HepG2 (cell line): ENCODE data around the gene ZNF562. TPM values are rescaled to one million over a fixed set of nuclear protein-coding genes. Genes with fewer than 3 reads are reported as not detected.

Experiments
- CREB1 ChIP-seq, 2 experiments: fragments of 450-650 bp in 1 of 2; IDR thresholded peaks; 2 replicates each; pipeline ENCODE4 v1.6.1; 2016 to 2017; ENCODE audit warnings: control low read depth in 1 of 2, mild to moderate bottlenecking in 1 of 2, missing compliant biosample characterization in 1 of 2, missing genetic modification characterization in 1 of 2
- ISL2 ChIP-seq: sonication (generic); formaldehyde crosslinking; IDR thresholded peaks from 2 replicates; pipeline ENCODE4 v1.5.0; 2020; ENCODE audit warnings: missing genetic modification reagents
- KLF13 ChIP-seq: sonication (generic); formaldehyde crosslinking; IDR thresholded peaks from 2 replicates; pipeline ENCODE4 v1.4.0; 2020; ENCODE audit warnings: mild to moderate bottlenecking, missing genetic modification reagents
- NBN ChIP-seq: fragments of 450-650 bp; conservative IDR thresholded peaks from 2 replicates; pipeline ENCODE4 v1.6.1; 2017
- POLR2G ChIP-seq: fragments of 200-400 bp; formaldehyde crosslinking; IDR thresholded peaks from 2 replicates; pipeline ENCODE4 v1.6.1; 2018; ENCODE audit warnings: mild to moderate bottlenecking, low read depth, low read length, moderate library complexity
- PREB ChIP-seq: sonication (generic); formaldehyde crosslinking; IDR thresholded peaks from 2 replicates; pipeline ENCODE4 v1.4.0; 2020; ENCODE audit warnings: missing genetic modification reagents
- RARG ChIP-seq: sonication (generic); formaldehyde crosslinking; IDR thresholded peaks from 2 replicates; pipeline ENCODE4 v1.4.0; 2020; ENCODE audit warnings: low read depth, mild to moderate bottlenecking, missing genetic modification reagents
- SRF ChIP-seq: IDR thresholded peaks from 2 replicates; pipeline ENCODE4 v1.6.1; 2011; ENCODE audit warnings: mild to moderate bottlenecking, low read depth, low read length, moderate library complexity
- ZNF207 ChIP-seq: fragments of 450-650 bp; IDR thresholded peaks from 2 replicates; pipeline ENCODE4 v1.6.1; 2016; ENCODE audit warnings: antibody characterized with exemption, borderline replicate concordance
- ZNF234 ChIP-seq: sonication (generic); formaldehyde crosslinking; conservative IDR thresholded peaks from 2 replicates; pipeline ENCODE4 v1.5.1; 2020; ENCODE audit warnings: mild to moderate bottlenecking, missing genetic modification reagents
- ZNF441 ChIP-seq: sonication (generic); formaldehyde crosslinking; IDR thresholded peaks from 2 replicates; pipeline ENCODE4 v1.7.0; 2021; ENCODE audit warnings: missing genetic modification reagents, borderline replicate concordance
- ZNF556 ChIP-seq: sonication (generic); formaldehyde crosslinking; IDR thresholded peaks from 2 replicates; pipeline ENCODE4 v1.4.0; 2020; ENCODE audit warnings: mild to moderate bottlenecking, missing genetic modification reagents, borderline replicate concordance
- ZNF724P ChIP-seq: sonication (generic); formaldehyde crosslinking; IDR thresholded peaks from 2 replicates; pipeline ENCODE4 v1.8.0; 2022; ENCODE audit warnings: missing genetic modification reagents, borderline replicate concordance
- ZNF780A ChIP-seq: sonication (generic); formaldehyde crosslinking; IDR thresholded peaks from 2 replicates; pipeline ENCODE4 v1.8.0; 2022; ENCODE audit warnings: mild to moderate bottlenecking, missing genetic modification reagents, moderate library complexity
- ZNF781 ChIP-seq: sonication (generic); formaldehyde crosslinking; IDR thresholded peaks from 2 replicates; pipeline ENCODE4 v1.5.1; 2020; ENCODE audit warnings: borderline replicate concordance, mild to moderate bottlenecking, missing genetic modification reagents; ENCODE audit errors: not compliant biosample characterization
- ZNF883 ChIP-seq: sonication (generic); formaldehyde crosslinking; IDR thresholded peaks from 2 replicates; pipeline ENCODE4 v1.5.1; 2020; ENCODE audit warnings: mild to moderate bottlenecking, missing genetic modification reagents; ENCODE audit errors: not compliant biosample characterization
- ZSCAN12 ChIP-seq: sonication (generic); formaldehyde crosslinking; IDR thresholded peaks from 2 replicates; pipeline ENCODE4 v1.9.0; 2021; ENCODE audit warnings: mild to moderate bottlenecking, missing genetic modification reagents
- polyA plus RNA-seq, 8 experiments: library from polyadenylated mRNA; depleted of rRNA in 3 of 8; stranded (reverse) in 7 of 8; unstranded in 1 of 8; fragments of >200 nt; fragmentation: Illumina TruSeq in 4 of 8; extraction: Trizol in 4 of 8; gene quantifications; 2 replicates each; pipeline versions ENCODE4 v1.2.1 to v1.2.3, GENCODE V29; 2011 to 2016; ENCODE audit warnings: low read depth in 4 of 8, missing spikeins in 1 of 8, mixed read lengths in 1 of 8; ENCODE audit not compliant: insufficient read depth in 1 of 8
- total RNA-seq, 5 experiments: library from RNA; depleted of rRNA; stranded (reverse); fragments of >200 nt; fragmentation: Illumina TruSeq; extraction: Trizol; gene quantifications; 2 replicates each; pipeline ENCODE4 v1.2.3, GENCODE V29; 2016; ENCODE audit warnings: low read depth in 1 of 5
- TF ChIP-seq, protein P1 (sequence below): IDR thresholded peaks from 2 replicates; pipeline ENCODE4 v1.6.1; 2016; ENCODE audit warnings: low read depth, missing genetic modification reagents, missing compliant biosample characterization
- TF ChIP-seq, protein P2 (sequence below): sonication (generic); formaldehyde crosslinking; IDR thresholded peaks from 2 replicates; pipeline ENCODE4 v1.5.1; 2020; ENCODE audit warnings: mild to moderate bottlenecking, missing genetic modification reagents

The ZNF562 gene
- total and polyA plus RNA-seq, 2 of the 13 experiments (the other 11 are each of a cell fraction or from before 2014, with no cell fraction given): 13.1 to 32.7 TPM

GRCh38 chr19:9621156-9622037, 53.5 kb downstream of the ZNF562 start, which contains the start of gene ZNF561 (continued):
- TF ChIP-seq POLR2G: peak; percentile 85
- TF ChIP-seq ZNF883 (CRISPR knock-in tag): peak; percentile 54
- TF ChIP-seq, protein P1, sequence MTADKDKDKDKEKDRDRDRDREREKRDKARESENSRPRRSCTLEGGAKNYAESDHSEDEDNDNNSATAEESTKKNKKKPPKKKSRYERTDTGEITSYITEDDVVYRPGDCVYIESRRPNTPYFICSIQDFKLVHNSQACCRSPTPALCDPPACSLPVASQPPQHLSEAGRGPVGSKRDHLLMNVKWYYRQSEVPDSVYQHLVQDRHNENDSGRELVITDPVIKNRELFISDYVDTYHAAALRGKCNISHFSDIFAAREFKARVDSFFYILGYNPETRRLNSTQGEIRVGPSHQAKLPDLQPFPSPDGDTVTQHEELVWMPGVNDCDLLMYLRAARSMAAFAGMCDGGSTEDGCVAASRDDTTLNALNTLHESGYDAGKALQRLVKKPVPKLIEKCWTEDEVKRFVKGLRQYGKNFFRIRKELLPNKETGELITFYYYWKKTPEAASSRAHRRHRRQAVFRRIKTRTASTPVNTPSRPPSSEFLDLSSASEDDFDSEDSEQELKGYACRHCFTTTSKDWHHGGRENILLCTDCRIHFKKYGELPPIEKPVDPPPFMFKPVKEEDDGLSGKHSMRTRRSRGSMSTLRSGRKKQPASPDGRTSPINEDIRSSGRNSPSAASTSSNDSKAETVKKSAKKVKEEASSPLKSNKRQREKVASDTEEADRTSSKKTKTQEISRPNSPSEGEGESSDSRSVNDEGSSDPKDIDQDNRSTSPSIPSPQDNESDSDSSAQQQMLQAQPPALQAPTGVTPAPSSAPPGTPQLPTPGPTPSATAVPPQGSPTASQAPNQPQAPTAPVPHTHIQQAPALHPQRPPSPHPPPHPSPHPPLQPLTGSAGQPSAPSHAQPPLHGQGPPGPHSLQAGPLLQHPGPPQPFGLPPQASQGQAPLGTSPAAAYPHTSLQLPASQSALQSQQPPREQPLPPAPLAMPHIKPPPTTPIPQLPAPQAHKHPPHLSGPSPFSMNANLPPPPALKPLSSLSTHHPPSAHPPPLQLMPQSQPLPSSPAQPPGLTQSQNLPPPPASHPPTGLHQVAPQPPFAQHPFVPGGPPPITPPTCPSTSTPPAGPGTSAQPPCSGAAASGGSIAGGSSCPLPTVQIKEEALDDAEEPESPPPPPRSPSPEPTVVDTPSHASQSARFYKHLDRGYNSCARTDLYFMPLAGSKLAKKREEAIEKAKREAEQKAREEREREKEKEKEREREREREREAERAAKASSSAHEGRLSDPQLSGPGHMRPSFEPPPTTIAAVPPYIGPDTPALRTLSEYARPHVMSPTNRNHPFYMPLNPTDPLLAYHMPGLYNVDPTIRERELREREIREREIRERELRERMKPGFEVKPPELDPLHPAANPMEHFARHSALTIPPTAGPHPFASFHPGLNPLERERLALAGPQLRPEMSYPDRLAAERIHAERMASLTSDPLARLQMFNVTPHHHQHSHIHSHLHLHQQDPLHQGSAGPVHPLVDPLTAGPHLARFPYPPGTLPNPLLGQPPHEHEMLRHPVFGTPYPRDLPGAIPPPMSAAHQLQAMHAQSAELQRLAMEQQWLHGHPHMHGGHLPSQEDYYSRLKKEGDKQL (CRISPR knock-in tag): no peak
- no peak for TF ChIP-seq KLF13 (CRISPR knock-in tag)
- no peak; the same call in 1 of the 2 replicates for TF ChIP-seq ZSCAN12 (CRISPR knock-in tag)
- peak; percentile 59 for TF ChIP-seq ZNF781 (CRISPR knock-in tag)
- TF ChIP-seq ZNF234: no peak
- no peak; the same call in 1 of the 2 replicates for TF ChIP-seq ZNF441 (CRISPR knock-in tag)
- TF ChIP-seq SRF: peak; percentile 91
- TF ChIP-seq ZNF556 (CRISPR knock-in tag): no peak; the same call in 1 of the 2 replicates
- TF ChIP-seq CREB1 (IDR thresholded peaks at IDR 0.05): peak; percentile 98
- peak; percentile 98 for TF ChIP-seq CREB1 (CRISPR knock-in tag; IDR thresholded peaks at IDR 0.05)
- TF ChIP-seq RARG (CRISPR knock-in tag): no peak
- no peak; the same call in 1 of the 2 replicates for TF ChIP-seq ISL2 (CRISPR knock-in tag)
- no peak for TF ChIP-seq ZNF780A (CRISPR knock-in tag)
- TF ChIP-seq ZNF207: no peak
- no peak for TF ChIP-seq NBN
- no peak for TF ChIP-seq PREB
- TF ChIP-seq ZNF724P (CRISPR knock-in tag): 0 out of 2 replicates have a peak, but pooled peaks have one; percentile 24
- TF ChIP-seq, protein P2, sequence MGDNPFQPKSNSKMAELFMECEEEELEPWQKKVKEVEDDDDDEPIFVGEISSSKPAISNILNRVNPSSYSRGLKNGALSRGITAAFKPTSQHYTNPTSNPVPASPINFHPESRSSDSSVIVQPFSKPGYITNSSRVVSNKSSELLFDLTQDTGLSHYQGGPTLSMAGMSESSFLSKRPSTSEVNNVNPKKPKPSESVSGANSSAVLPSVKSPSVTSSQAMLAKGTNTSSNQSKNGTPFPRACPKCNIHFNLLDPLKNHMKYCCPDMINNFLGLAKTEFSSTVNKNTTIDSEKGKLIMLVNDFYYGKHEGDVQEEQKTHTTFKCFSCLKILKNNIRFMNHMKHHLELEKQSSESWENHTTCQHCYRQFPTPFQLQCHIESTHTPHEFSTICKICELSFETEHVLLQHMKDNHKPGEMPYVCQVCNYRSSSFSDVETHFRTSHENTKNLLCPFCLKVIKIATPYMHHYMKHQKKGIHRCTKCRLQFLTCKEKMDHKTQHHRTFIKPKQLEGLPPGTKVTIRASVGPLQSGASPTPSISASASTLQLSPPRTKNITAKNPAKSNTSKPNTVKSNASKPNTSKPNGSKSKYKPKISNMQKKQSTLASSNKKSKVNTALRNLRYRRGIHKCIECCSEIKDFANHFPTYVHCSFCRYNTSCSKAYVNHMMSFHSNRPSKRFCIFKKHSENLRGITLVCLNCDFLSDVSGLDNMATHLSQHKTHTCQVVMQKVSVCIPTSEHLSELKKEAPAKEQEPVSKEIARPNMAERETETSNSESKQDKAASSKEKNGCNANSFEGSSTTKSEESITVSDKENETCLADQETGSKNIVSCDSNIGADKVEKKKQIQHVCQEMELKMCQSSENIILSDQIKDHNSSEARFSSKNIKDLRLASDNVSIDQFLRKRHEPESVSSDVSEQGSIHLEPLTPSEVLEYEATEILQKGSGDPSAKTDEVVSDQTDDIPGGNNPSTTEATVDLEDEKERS (CRISPR knock-in tag): 0 out of 2 replicates have a peak, but pooled peaks have one; percentile 41
